ENCODE data around the gene GRAMD2B.
"Not testable (repeated sequence)": the region's sequence is repeated elsewhere in the genome, so short reads cannot be mapped to it uniquely, and the experiment has no call there.

GRAMD2B gene

DNA sequence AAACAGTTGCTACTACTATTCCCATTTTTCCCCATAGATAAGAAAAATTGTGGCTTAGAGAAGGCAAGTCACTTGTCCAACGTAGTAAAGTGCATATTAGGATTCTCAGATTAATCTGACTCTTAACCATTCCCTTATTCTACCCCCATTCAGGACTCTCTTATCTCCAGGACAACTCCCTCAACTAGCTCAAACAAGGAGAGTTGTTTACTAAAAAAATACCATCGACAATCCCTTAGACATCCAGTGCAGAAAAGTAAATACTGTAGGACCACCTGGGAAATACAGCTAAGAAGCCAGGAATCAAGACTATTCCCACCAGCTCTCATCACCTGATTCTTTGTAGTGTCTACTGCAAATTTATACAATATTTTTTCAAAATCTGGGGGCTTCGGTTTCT, 9.4 kb upstream of the GRAMD2B start:
- no peak for DNase-seq

DNA sequence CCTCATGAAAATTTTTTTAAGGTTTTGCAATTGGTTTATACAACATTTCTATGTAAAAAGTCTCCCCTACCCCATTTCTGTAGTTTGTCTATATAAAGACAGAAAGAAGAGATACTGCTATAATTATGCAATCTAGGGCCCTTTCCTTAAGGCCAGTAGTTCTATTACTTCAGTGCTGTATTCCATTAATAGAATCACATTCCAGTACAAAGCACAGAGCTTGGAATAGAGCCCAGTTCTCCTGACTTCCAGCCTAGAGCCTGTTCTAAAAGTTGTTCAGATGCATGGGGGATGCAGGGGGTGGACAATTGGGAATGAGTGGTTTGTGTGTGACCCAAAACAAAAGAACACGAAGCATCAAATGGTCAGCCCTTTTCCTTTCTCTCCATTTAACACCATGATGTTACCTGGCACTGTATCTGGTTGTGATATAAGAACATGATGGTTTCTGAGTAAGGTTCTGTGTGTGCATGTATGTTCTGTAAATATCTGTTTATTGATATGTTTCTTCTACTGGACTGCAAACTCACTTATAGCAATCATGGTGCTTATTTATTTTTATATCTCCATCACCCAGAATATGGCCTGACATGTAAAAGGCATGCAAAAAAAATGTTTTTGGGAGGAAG, 8.2 kb upstream of the GRAMD2B start:
- DNase-seq = no peak

DNA sequence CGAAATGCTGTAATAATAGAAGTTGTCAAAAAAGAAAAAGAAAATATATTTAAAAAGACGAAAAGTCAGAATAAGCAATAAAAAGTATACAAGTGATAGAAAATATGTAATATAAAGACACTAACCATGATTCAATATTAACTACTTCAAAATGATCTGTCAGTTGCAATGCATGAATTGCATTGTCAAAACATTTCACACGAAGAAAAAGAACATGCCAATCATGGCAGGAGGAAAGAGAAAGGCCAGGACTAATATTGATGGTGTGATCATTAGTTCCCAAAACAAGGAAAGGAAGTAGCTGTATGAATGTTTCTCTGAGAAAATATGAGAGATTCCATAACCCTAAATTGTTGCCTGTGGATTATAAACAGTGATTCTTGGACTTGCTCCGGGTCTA, 7.4 kb upstream of the GRAMD2B start:
- no peak for DNase-seq

DNA sequence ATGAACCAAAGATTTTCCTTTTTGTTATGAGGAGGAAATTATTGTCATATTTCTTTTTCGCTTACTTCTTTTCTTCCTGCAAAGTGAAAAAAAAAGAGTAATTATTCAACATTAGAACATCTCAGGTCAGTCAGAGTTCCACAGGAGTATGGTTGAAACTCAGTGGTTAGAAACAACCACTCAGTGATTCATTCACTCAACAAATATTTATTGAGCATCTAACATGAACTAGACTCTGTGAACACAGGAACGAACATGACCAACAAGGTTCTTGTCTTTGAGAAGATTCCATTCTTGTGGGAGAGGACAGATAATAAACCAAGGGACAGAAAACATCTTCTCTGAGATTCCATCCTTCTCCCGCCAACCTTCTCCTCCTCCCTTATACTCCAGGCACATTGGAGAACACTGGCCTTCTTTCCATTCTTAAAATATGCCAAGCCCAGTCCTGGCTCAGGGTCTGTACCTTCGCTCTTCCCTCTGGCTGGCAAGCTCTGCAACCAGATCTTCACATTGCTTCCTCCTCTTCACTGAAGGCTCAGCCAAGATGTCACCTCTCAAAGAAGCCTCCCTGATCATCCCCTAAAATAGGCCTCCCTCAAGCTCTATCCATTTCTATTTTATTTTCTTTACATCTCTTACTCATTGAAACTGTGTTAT, 6.8 kb upstream of the GRAMD2B start:
- no peak for DNase-seq

DNA sequence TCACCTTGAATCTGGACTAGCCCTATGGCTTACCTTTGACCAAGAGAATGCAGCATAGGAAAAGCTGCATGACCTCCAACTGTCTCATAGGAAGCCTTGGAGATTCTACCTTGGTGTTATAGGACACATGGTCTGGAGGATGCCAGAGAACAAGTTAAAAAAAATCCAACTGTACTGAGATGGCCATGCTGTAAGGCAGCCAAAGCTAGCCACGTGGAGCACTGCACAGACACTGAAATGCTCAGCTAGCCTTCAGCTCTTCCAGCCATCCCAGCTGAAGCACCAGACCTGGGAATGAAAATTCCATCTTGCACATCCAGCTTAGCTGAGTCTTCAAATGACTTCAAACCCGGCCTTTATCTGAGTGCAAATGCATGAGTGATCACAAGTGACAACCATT, 6.0 kb upstream of the GRAMD2B start:
- DNase-seq = no peak

DNA sequence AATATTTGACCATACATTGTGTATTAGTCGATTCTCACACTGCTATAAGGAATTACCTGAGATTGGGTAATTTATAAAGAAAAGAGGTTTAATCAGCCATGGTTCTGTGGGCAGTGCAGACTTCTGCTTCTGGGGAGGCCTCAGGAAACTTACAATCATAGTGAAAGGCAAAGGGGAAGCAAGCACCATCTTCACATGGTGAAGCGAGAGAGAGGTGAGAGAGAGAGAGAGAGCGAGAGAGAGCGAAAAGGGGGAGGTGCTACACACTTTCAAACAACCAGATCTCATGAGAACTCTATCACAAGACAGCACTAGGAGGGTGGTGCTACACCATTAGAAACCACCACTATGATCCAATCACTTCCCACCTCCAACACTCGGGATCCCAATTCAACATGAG, 4.1 kb upstream of the GRAMD2B start:
- DNase-seq = no peak

DNA sequence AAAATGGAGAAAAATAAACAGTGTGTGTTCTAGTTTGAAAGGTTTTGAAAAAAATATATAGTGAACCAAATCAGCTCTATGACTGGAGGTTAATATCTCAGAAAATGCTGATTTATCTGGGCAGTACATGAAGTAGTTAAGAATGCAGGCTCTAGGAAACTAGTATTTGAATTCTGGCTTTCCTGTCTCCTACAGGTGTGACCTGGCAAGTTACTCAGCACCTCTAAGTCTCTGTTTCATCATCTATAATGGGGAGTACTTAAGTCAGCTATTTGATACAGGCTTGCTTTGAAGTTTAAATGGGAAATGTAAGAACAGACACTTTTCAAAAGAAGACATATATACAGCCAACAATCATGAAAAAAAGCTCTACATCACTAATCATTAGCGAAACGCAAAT, 5.2 kb downstream of the GRAMD2B start:
- no peak for DNase-seq

DNA sequence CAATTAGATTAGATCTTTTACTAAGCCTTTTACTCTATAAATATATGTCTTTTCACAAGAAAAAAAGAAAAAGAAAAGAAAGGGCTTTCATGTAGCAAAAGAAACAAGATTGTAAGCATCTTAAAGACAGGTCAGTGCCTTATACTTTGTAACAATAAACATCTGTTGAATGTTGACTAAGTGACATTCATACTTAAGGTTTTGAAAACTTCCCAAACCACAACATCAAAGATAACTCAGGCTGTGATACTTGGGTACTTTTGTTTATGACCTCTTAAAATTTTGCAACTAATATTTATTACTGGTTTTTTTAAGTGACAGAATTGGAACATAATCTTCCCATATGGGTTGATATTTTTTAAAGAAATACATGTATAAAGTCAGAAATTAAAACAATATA, 7.4 kb downstream of the GRAMD2B start:
- no peak for DNase-seq

DNA sequence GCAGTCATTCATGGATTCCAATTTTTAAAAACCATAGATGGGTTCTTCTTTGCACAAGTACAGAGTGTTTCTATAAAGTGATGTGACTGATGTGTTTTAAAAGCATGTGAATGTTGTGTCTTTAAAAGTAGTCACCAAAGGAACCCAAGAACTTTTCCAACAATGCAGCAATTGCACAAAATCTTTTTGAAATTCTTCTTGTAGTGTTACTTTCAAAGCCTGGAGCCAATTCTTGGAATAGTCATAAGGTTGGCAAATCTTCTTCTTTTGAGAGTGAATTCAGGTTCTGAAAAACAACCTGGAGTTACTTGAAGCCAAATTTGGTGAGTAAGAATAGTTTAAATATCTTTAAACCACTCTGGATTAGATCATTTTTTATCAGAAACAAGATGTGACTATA, 10.5 kb downstream of the GRAMD2B start:
- DNase-seq = no peak

DNA sequence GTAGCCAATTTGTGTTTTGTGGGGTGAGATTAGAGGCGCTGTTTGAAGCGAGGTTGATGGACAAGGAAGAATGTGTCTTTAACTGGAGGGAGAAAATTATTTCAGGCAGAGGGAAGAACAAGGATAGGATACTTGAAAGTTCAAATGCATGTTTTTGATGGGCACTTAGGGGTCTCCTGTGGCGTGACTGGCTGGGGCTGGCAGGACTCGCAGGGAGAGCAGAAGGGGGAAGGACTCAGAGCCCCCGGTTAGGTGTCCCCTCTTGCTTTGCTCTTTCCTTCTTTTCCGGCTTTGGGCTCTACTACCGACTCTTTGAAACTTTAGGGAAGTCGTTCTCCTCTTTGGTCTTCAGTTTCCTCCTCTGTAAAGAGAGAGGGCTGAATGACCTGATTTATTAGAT, 12.1 kb downstream of the GRAMD2B start:
- no peak for DNase-seq

DNA sequence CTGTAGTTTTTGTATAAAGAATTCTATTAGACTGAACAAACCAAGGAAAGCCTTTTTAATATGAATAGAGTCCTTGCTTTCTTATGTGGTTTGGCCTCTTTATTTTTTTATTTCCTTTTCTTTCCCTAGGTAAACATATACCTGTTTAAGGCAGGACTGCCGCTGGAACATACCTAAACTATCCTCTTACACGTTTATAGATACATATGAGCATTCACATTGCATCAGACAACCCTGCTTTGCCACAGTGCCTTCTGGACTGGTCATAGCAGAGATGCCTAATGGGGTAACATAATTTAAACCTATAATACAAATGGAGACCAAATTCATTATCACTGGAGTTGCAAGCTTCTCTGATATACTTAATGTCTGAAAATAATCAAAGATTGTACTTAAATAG, 12.5 kb downstream of the GRAMD2B start:
- no peak for DNase-seq

DNA sequence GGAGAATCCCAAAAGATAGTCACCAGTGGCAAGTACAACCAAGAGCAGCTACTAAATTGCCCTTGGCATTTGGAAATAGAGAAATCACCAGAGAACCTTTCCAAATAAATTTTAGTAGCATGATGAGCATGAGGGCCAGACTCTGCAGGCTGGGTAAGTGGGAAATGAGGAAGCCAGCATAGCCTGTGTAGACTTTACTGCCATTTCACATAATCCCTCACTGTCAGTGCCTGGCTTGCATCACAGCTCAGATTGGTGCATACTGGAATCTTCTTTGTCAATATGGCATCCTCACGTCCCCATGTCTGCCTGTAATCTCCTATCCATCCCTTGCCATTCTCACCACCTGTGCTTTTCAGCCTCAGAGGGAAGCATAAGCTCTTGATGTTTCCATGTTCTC, 14.5 kb downstream of the GRAMD2B start:
- no peak for DNase-seq

DNA sequence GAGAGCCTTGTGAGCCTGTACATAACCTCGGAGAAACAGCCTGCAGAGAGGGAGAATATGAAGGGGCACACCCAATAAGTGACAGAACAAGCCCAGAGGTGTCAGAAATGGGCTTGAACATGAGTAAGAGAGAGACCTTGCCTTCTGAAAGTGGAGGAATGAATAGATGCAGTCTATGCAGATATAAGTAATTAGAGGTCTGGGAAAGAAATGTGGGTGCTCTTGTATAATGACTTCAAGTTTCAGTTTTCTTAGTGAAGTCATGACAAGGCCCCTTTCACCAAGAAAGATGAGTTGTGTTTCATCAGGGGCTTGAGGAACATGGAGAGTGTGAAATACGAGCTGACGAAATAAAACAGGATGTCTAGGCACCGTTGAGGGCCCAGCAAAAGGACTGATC, 15.1 kb downstream of the GRAMD2B start:
- no peak for DNase-seq

DNA sequence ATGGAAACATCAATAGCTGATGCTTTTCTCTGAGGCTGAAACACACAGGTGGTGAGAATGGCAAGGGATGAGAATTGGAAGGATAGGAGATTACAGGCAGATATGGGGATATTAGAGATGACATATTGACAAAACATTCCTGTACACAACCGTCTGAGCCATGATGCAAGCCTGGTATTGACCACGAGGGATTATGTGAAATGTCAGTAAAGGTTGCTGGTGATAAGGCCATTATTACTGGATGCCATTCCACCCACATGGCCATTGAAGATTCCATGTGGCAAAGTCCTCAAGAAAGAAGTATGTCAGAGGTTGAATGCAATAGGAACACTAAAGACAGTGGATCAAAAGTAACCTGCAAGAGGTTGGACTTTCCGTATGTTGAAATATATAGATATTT, 15.7 kb downstream of the GRAMD2B start:
- DNase-seq = no peak

DNA sequence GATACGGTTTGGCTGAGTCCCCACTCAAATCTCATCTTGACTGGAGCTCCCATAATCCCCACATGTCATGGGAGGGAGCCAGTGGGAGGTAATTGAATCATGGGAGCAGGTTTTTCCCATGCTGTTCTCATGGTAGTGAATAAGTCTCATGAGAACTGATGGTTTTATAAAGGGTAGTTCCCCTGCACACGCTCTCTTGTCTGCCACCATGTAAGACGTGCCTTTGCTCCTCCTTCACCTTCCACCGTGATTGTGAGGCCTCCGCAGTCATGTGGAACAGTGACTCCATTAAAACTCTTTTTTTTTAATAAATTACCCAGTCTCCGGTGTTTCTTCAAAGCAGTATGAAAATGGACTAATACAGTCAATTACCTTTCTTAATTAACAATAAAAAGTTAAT, 16.5 kb downstream of the GRAMD2B start:
- DNase-seq = not testable (repeated sequence)

DNA sequence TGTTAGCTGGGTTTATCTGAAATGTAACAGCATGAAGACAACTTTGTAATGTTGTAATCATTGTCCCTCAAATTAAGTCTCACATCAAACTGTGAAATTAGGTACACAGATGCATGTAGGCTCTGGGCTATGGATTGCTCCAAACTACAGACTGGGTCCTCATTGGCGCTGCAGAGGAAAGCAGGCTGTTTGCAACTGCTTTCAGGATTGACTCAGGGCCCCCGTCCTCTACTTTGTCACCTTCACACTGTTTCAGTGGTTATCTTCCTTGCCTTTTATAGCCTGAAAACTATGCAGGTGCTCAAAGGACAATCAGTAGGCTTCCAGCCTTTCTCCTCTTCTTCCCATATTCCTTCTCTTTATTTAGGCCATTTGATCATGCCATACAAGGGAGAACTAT, 18.0 kb downstream of the GRAMD2B start:
- no peak for DNase-seq

DNA sequence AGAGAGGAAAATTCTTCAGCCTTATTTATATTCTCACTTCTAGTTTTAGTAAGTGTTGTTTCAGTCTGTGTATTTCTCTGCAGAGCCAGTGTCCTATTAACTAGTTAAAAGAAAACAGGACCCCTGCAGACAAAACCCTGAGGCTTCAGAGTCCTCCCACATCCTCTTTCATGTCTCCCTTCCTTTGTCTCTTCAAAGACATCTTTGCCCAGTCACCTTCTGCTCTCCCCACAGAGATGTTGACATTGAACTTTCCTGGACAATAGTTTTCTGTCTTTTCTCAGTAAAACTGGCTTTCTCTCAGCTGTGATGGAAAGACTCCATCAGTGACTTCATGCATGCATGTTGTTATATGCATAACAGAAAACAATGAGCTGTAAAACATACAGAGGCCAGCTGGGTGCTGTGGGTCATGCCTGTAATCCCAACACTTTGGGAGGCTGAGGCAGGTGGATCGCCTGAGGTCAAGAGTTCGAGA, 20.2 kb downstream of the GRAMD2B start:
- DNase-seq = no peak

DNA sequence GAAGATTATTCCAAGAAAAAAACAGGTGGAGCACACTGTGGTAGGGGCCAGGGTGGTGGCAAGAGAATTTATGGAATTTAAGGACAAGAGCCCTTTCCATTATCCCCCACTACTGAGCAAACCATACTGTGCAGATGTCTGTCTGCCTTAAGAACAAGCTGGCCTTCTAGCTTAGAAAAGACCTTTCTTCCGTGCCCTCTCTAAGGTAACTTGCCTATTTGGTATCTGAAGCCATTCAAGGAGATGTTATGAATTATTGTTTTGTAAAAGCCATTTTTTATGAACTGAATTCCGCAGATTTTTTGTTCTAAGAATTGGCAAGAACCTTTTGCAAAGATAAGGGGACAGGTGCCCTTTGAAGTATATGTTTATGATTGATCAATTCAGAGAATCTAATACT, 20.9 kb downstream of the GRAMD2B start:
- DNase-seq = no peak

DNA sequence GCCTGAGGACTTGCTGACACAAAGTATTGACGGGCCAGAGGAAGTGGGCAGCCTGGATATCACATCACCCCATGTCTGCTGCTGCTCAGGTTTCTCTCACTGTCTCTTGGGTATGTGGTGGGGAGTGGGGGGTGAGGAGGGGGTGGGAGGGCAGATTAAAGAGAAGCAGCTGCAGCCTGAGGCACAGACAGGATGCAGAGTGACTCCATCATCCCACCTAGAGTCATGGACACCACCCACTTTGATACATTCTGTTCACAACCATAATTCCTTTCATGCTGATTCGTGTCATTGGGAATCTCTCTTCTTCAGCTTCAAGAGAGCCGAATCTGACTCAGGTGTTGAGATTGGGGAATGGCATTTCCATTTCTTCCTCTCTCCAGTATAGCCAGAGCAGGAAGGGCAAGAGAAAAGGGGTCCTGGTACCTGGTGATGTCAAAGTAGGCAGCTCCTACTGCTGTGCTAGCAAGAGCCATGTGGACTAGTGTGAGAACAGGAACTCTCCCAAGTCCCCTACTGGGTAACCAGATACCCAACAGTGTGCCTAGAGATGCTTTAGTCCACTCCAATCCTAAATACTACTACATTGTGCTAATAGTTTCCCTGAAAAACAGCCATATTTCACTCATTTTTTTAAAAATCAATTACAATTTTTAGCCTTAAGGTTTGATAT, 22.4 kb downstream of the GRAMD2B start:
- DNase-seq = no peak

DNA sequence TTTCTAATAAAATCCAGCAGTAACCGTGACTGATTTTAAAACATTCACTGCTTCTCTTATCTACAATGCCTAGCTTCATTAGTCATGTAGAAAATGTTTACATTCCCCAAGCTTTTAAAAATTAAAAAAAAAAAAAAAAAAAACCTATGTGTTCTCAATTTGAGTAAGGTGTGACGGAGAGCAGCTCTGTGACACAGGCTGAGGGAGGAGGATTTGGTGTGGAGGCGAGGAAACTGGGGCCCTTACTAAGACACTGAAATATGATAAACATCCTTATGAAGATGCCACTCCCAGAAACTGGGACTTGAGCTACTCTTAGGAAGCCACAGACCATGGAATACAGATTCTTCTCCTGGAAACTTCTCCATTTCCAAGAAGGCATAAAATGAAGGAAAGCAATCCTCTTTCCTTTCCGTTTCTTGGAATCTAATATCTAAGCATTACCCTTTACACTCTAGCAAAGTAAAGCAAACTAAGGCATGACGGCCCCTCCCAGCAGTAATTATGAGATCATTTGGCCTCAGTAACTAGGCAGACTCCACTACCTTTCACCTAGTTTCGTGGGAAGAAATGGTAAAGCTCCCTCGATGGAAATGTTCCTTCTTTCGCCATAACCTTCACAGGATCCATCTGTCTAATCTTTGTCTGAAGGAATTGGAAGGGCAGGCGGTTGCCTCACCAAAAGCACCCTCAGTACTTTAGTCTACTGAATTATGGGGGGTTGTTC, 23.5 kb downstream of the GRAMD2B start:
- no peak for DNase-seq

DNA sequence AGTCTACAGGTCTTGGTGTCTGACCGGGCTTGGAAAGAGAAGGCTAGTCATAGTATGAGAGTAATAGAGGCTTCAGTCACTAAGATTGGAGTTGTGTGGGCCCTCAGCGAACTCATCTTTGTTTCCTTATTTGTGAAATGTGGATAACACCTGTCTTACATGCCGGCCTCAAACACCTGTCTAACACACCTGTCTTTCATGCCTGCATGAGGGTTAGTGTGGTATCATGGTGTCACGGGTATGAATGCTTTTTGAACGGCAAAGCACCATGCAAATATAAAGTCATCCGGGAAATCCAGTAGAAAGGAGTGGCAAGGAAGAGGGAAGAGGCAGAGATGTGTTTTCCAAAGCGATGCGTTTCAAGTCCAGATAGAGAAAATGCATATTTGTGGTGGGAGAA, 25.5 kb downstream of the GRAMD2B start:
- no peak for DNase-seq

DNA sequence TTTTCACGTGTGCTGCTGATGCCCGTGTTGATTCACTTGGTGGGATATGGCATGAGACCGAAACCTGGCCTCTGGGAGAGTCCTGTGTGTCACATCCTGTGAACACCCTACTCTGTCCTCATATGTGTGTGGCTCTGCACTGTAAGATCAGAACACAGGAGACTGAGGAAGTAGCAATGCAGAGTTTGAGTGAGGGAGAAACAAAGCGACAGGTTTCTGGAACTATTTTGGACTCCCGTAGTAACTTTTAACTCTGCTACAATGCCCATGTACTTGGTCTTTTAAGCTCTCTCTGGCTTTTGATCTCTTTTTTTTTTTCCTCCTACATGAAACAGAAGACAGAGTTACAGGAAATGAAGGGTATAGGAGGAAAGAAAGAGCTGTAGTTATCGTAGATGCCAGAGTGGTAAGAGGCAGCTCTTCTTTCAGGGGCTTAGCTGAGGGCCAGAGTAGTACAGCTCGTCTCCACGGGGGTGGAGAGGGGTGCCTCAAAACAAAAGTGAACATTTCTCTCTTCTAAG, 26.6 kb downstream of the GRAMD2B start:
- no peak for DNase-seq

DNA sequence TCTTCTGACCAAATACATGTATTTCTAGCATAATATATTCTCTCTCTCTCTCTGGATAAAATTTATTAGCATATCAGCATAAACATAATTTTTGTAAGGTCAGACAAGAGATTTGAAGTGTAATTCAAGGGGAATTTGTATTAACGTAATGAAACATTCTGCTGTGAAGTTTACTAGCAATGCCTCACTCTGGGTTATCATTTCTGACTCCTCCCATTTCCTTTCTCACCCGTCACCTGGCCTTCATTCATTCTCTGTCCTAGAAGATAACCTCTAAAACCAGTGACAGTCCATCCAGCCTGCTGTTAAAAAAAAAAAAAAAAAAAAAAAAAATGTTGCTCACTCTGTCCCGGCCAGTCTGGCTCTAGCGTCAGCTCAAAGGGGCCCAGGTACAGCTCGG, 27.1 kb downstream of the GRAMD2B start:
- no peak for DNase-seq

DNA sequence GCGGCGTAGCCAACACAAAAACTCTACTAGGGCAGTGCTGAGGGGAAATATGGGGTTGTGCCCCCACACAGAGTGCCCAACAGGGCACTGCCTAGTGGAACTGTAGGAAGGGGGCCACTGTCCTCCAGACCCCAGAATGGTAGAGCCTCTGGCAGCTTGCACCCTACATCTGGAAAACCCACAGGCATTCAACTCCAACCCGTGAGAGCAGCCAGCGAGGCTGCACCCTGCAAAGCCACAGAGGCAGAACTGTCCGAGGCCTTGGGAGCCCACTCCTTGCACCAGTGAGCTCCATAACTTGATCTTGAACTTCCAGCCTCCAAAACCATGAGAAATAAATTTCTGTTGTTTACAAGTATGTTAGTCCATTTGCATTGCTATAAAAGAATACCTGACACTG, 27.7 kb downstream of the GRAMD2B start:
- DNase-seq = no peak

All from NCI-H2107 (cell line).